ENCODE measurements around the gene SMPD2.

Gene SMPD2

GRCh38 chr6:109441069-109441816 lies 719 bp downstream of the SMPD2 start:
- Mint-ChIP-seq H3K36me3 (peaks cover 2% of the 10 kb centered on the region), H3K9me3 (ENCODE audit: low read depth) (no peaks in the 10 kb centered on the region), H3K4me1 (ENCODE audit: low read depth) (peaks cover 26% of the 10 kb centered on the region), H3K27me3 (no peaks in the 10 kb centered on the region), H3K4me3 (peak overlapping the region; percentile 92), H3K27ac (peak overlapping the region; percentile 88)

DNA sequence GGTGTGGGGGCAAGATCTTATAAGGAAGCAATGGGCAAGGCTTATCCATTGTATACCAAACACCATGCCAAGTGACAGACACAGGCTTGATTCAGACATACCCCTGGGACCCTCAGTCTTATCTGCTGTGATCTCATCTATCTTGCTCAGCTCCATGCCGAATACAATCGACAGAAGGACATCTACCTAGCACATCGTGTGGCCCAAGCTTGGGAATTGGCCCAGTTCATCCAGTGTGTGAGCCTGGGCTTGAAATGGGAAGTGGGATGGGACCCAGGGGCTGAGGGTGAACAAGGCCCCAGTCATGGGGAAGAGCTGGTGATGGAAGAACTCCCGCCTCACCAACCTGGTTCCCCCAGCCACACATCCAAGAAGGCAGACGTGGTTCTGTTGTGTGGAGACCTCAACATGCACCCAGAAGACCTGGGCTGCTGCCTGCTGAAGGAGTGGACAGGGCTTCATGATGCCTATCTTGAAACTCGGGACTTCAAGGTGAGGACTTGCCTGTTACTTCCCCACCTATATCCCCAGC lies 1.9 kb downstream of the SMPD2 start:
- Mint-ChIP-seq H3K27ac (peak overlapping the region; percentile 88), H3K27me3 (no peaks in the 10 kb centered on the region), H3K36me3 (peaks cover 5% of the 10 kb centered on the region), H3K4me1 (ENCODE audit: low read depth) (peaks cover 26% of the 10 kb centered on the region), H3K9me3 (ENCODE audit: low read depth) (no peaks in the 10 kb centered on the region), H3K4me3 (peak overlapping the region; percentile 92)

DNA sequence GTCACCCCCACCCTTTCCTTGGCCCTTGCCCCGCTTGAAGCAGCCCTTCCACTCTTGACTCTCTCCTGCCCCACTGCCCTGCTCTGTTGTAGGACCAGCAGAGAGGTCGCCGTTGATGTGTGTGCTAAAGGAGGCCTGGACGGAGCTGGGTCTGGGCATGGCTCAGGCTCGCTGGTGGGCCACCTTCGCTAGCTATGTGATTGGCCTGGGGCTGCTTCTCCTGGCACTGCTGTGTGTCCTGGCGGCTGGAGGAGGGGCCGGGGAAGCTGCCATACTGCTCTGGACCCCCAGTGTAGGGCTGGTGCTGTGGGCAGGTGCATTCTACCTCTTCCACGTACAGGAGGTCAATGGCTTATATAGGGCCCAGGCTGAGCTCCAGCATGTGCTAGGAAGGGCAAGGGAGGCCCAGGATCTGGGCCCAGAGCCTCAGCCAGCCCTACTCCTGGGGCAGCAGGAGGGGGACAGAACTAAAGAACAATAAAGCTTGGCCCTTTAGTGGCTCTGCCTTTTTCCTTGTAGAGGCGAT lies 3.0 kb downstream of the SMPD2 start:
- no peak overlapping the region for H3K27ac Mint-ChIP-seq
- no peaks in the 10 kb centered on the region for H3K9me3 Mint-ChIP-seq (ENCODE audit: low read depth)
- peaks cover 28% of the 10 kb centered on the region for H3K4me1 Mint-ChIP-seq (ENCODE audit: low read depth)
- no peaks in the 10 kb centered on the region for H3K27me3 Mint-ChIP-seq
- peaks cover 5% of the 10 kb centered on the region for H3K36me3 Mint-ChIP-seq
- H3K4me3 Mint-ChIP-seq = no peak overlapping the region

- peaks cover 31% of the 10 kb centered on the region for H3K4me1 Mint-ChIP-seq (ENCODE audit: low read depth)
- no peak overlapping the region for H3K4me3 Mint-ChIP-seq
- H3K36me3 Mint-ChIP-seq = peaks cover 5% of the 10 kb centered on the region
These were observed 4.9 kb downstream of the SMPD2 start for GRCh38 chr6:109445382-109445781.

DNA sequence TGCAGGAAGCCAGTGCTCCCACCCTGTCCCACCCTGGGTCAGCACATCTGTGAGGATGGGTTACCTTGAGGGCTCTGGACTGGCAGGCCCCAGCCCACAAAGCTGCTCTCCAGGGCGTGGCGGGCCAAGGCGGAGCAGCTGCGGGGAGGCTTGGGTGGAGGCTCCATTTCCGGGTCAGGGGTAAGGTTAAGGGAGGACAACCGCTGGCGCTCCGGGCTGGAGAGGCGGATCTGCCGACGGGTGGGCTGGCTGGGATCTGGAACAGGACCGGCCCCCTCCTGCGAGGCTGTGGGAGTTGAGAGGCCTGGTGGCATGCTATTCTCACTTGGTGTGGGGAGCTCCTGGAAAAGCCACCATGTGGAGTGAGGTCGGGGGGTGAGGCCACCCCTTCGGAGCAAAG lies 5.5 kb downstream of the SMPD2 start:
- H3K27ac Mint-ChIP-seq = peak overlapping the region; percentile 16

More at GRCh38 chr6:109445382-109445781, 4.9 kb downstream of the SMPD2 start:
- Mint-ChIP-seq H3K9me3 (ENCODE audit: low read depth) (no peaks in the 10 kb centered on the region), H3K27me3 (no peaks in the 10 kb centered on the region), H3K27ac (no peak overlapping the region)

DNA sequence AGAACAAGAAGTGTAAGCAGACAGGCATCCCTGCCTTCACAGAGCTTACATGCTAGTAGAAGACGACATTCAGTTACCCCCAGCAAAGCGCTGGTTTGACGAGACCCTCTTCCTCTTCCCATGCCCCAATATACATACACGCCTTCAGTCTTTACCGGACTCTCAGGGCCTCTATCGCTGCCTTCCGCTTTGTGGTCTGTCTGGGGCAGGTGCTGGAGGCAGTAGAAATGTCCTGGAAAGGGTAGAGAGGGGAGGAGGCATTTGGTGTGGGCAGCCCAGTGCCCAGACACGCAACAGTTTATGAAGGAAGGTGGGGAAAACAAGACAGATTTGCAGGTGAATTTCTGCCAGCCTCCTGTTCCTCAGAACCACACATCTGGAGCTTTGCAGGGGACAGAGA lies 6.0 kb downstream of the SMPD2 start:
- Mint-ChIP-seq H3K27ac (no peak overlapping the region), H3K4me3 (no peak overlapping the region), H3K36me3 (peaks cover 8% of the 10 kb centered on the region), H3K27me3 (no peaks in the 10 kb centered on the region), H3K4me1 (ENCODE audit: low read depth) (peaks cover 31% of the 10 kb centered on the region), H3K9me3 (ENCODE audit: low read depth) (no peaks in the 10 kb centered on the region)

More for the DNA sequence above, 5.5 kb downstream of the SMPD2 start:
- Mint-ChIP-seq H3K9me3 (ENCODE audit: low read depth) (no peaks in the 10 kb centered on the region), H3K36me3 (peaks cover 8% of the 10 kb centered on the region), H3K4me1 (ENCODE audit: low read depth) (peaks cover 35% of the 10 kb centered on the region), H3K27me3 (no peaks in the 10 kb centered on the region), H3K4me3 (no peak overlapping the region)

- H3K27me3 Mint-ChIP-seq = no peaks in the 10 kb centered on the region
- H3K27ac Mint-ChIP-seq = peak overlapping the region; percentile 34
- H3K9me3 Mint-ChIP-seq (ENCODE audit: low read depth) = no peaks in the 10 kb centered on the region
- H3K4me1 Mint-ChIP-seq (ENCODE audit: low read depth) = peaks cover 27% of the 10 kb centered on the region
- peaks cover 8% of the 10 kb centered on the region for H3K36me3 Mint-ChIP-seq
- no peak overlapping the region for H3K4me3 Mint-ChIP-seq
These were observed 6.6 kb downstream of the SMPD2 start for GRCh38 chr6:109447087-109447486.

DNA sequence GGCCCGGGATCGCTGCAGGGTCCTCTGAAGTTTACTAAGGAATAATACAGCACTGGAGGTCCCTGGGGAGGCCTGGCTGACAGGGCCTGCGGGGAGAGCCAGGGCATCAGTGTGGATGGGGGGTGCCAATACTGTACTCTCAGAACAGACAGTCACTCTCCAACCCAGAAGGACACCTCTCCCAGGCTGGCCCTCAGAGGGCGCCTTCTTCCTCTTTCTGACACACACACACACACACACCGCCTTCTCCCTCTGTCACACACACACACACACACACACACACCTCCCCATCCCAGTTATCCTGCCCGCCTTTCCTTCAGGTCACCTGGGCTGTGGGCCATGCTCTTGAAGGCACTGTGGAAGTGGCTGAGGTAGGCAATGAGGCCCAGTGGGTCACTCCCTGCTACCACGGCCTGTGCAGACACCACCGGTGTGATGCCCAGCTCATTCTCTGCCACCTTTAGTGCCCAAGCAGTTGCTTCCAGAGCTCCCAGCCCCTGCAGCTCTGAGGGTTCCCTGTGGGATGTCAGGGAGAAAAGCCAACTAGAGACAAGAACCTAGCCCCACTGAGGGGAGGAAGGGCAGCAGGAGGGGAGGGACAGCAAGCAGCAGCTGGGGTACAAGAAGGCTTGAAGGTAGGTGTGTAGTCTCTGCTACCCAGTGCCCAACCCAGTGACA lies 7.5 kb downstream of the SMPD2 start:
- H3K36me3 Mint-ChIP-seq = peaks cover 7% of the 10 kb centered on the region
- peaks cover 20% of the 10 kb centered on the region for H3K4me1 Mint-ChIP-seq (ENCODE audit: low read depth)
- no peak overlapping the region for H3K4me3 Mint-ChIP-seq

GRCh38 chr6:109448615-109449014 lies 8.1 kb downstream of the SMPD2 start:
- H3K4me1 Mint-ChIP-seq (ENCODE audit: low read depth) = peaks cover 20% of the 10 kb centered on the region
- peak overlapping the region; percentile 30 for H3K27ac Mint-ChIP-seq
- H3K36me3 Mint-ChIP-seq = peaks cover 7% of the 10 kb centered on the region
- H3K9me3 Mint-ChIP-seq (ENCODE audit: low read depth) = no peaks in the 10 kb centered on the region
- no peak overlapping the region for H3K4me3 Mint-ChIP-seq
- no peaks in the 10 kb centered on the region for H3K27me3 Mint-ChIP-seq

More for the DNA sequence above, 7.5 kb downstream of the SMPD2 start:
- no peaks in the 10 kb centered on the region for H3K9me3 Mint-ChIP-seq (ENCODE audit: low read depth)
- peak overlapping the region; percentile 30 for H3K27ac Mint-ChIP-seq
- no peaks in the 10 kb centered on the region for H3K27me3 Mint-ChIP-seq

DNA sequence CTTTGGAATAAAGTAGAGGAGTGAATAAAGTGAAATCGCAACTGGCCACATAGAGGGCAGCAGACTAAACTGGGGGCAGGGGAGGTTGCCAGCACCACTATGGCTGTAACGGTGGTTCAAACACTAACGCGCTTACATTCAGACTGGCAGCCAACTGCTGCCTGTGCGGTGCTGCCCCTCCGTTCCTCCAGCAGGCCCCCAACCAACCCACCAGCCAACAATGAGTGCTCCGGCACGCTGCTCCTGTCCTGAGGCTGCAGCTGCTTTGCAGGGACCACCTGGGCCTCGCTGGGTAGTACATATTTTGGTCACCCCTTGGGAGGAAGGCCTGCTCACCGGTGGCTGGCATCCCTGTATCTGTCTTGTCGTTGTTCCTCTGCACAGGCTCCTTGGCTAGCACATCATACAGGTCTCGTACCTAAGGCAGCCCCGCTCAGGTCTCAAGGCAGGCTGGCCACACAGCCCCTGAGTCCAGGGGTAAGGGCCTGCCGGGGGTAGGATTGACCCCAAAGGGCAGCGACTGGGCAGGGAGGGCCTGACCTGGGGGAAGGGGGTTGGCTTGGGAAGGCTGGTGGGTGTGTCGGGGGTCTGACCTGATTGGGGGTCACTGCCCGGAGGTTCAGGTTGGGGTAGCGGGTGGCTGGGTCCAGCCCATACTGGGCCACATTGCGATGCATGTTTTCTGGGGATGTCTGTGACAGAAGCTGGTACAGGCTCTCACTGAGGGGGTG lies 8.7 kb downstream of the SMPD2 start:
- Mint-ChIP-seq H3K4me3 (peak overlapping the region; percentile 18), H3K36me3 (peaks cover 7% of the 10 kb centered on the region), H3K9me3 (ENCODE audit: low read depth) (no peaks in the 10 kb centered on the region), H3K4me1 (ENCODE audit: low read depth) (peaks cover 27% of the 10 kb centered on the region), H3K27me3 (no peaks in the 10 kb centered on the region), H3K27ac (peak overlapping the region; percentile 34)

DNA sequence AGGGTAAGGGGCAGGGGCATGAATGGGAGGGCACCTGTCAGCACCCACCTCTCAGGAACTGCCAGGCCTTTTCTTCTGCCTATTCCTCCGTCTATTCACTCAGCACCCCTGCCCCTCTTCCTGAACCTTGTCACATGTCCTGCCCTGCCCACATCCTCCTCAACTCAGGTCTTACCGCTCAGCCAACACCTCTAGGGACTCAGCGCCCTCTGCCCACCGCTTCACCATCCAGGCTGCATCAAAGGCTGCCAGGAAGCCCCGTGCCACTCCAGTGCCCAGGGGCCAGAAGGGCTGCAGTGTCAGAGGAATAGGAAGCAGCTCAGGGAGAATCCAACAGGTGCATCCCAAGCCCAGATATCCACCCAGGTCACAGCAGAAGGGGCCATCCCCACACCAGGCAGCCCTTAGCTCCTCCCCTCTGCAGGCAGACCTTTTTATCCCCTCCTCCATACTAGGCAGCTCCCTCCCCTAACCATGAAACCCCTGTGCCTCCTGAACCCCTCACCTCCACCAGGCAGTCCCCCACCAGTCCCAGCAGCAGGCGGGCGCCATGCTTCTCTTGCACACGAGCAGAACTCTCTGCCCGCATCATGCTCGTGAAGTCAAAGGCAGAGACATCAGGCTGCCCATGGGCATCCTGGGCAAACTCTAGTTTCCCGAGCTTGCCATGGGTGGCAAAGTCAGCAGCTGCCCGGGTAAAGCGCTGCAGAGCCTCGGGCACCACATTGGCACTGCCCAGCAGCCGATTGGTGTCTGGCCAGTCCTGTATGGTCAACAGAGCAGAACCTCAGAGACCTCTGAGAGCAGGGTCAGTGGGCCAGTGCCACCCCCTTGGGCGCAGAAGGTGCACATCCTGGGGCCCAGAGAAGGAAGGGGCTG lies 9.5 kb downstream of the SMPD2 start:
- Mint-ChIP-seq H3K27me3 (no peaks in the 10 kb centered on the region), H3K4me1 (ENCODE audit: low read depth) (peaks cover 32% of the 10 kb centered on the region), H3K4me3 (peak overlapping the region; percentile 20), H3K9me3 (ENCODE audit: low read depth) (no peaks in the 10 kb centered on the region), H3K27ac (peak overlapping the region; percentile 34), H3K36me3 (peaks cover 7% of the 10 kb centered on the region)

DNA sequence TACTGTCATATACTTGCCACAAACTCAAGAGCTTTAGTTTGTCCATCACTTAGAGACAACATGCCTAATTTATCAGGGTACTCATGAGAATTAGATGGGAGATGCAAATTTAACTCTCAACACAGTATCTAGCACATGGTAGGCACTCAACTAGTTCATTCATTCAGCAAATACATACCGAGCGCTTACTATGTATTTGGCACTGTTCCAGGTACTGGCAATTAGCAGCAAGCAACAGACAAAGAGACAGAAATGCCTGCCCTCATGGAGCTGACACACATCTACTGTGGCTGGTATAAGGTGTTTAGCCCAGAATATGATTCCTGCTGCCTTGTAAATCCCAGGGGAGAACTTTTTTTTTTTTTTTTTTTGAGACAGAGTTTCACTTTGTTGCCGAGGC lies 10.3 kb downstream of the SMPD2 start:
- Mint-ChIP-seq H3K36me3 (peaks cover 7% of the 10 kb centered on the region), H3K4me1 (ENCODE audit: low read depth) (peaks cover 35% of the 10 kb centered on the region), H3K27me3 (no peaks in the 10 kb centered on the region), H3K9me3 (ENCODE audit: low read depth) (no peaks in the 10 kb centered on the region), H3K27ac (no peak overlapping the region), H3K4me3 (no peak overlapping the region)

- Mint-ChIP-seq H3K9me3 (ENCODE audit: low read depth) (no peaks in the 10 kb centered on the region), H3K27ac (no peak overlapping the region), H3K4me1 (ENCODE audit: low read depth) (peaks cover 37% of the 10 kb centered on the region), H3K4me3 (no peak overlapping the region), H3K36me3 (peaks cover 7% of the 10 kb centered on the region), H3K27me3 (no peaks in the 10 kb centered on the region)
These were observed 10.9 kb downstream of the SMPD2 start for GRCh38 chr6:109451376-109451775.

DNA sequence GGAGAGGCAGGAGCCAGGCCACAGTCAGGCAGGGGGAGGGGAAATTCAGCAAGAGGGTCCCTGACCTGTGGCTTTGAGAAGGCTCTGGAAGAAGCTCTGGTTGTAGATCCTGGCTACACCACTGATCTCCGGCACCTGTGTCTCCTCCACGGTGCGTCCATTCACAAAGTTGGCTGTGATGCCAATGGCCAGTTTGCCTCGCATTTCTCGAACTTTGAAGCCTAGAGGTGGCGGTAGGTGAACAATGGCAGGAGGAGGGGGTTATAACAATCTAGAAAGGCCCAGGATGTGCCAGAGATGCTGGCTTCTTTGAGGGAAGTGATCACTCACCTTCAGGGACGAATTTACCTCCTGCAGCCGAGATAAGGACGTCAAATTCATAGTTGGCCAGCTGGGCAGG lies 11.7 kb downstream of the SMPD2 start:
- H3K4me3 Mint-ChIP-seq = no peak overlapping the region
- H3K4me1 Mint-ChIP-seq (ENCODE audit: low read depth) = peaks cover 45% of the 10 kb centered on the region
- H3K9me3 Mint-ChIP-seq (ENCODE audit: low read depth) = no peaks in the 10 kb centered on the region
- H3K36me3 Mint-ChIP-seq = peaks cover 4% of the 10 kb centered on the region
- H3K27ac Mint-ChIP-seq = peak overlapping the region; percentile 7
- no peaks in the 10 kb centered on the region for H3K27me3 Mint-ChIP-seq
